HFFc6 (cell line): ENCODE data around the gene NFIA. TPM values are rescaled to one million over a fixed set of nuclear protein-coding genes. Genes with fewer than 3 reads are reported as not detected.

Experiments used
- DNase-seq: peaks from one replicate; pipeline ENCODE4 v3.0.0-alpha.2; 2018
- H3K27ac Mint-ChIP-seq: 2 replicates; pipeline ENCODE4 v1.8.0; 2020; ENCODE audit warnings: mild to moderate bottlenecking, mixed read lengths
- H3K27me3 Mint-ChIP-seq: 2 replicates; pipeline ENCODE4 v1.8.0; 2021; ENCODE audit warnings: mild to moderate bottlenecking, moderate library complexity, mixed read lengths; ENCODE audit not compliant: insufficient read depth
- H3K36me3 Mint-ChIP-seq: 2 replicates; pipeline ENCODE4 v1.8.0; 2021; ENCODE audit warnings: low read depth, mixed read lengths
- H3K4me1 Mint-ChIP-seq: 2 replicates; pipeline ENCODE4 v1.8.0; 2020; ENCODE audit warnings: low read depth, mixed read lengths
- H3K4me3 Mint-ChIP-seq: 2 replicates; pipeline ENCODE4 v1.8.0; 2020; ENCODE audit warnings: mild to moderate bottlenecking, moderate library complexity, mixed read lengths
- H3K9me3 Mint-ChIP-seq: 2 replicates; pipeline ENCODE4 v1.8.0; 2020; ENCODE audit warnings: mild to moderate bottlenecking, mixed read lengths
- CTCF ChIP-seq: fragments of 200-600 bp; sonication (generic); IDR thresholded peaks from 2 replicates; pipeline ENCODE4 v1.5.0; 2021; ENCODE audit warnings: antibody characterized with exemption, mild to moderate bottlenecking
- total RNA-seq, 6 experiments: library from RNA; stranded (reverse); fragmentation: NEBNext Ultra II Directional; extraction: Animal tissue kit (Norgen Biotek cat#: 25700); gene quantifications; 2 replicates in 1 of 6; 3 replicates in 5 of 6; pipeline ENCODE4 v1.2.3, GENCODE V29; 2021

Gene NFIA
- total RNA-seq, 6 experiments from 2014 or later = 8.5 to 11.3 (median 10.4) TPM

DNA sequence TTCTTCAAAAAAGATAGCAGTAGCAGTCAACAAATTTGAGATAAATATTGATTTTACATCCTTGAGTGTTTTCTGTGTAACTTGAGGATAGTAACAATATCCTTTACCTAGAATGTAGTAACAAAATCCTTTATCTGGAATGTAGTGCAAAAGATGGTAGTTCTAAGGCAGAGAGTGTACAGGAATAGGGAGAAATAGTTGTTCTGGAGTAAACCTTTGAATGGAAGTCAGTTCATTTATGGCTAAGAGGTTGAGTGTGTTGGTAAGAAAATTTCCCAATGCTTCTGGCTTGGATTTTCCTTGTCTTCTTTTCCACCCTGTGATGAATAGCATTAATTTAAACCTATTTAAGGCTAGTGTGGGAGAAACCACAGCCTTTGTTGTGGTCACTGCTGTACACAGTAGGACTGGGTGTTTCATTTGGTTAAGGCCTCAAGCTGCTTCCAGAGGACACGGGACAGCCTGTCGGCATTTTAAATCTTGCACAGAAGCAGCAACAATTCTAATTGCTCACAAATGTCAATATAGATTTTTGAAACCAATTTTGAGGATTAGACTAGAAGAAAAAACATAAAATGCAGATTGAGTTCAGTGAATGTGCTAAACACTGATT is 11.3 kb downstream of the NFIA start:
- peaks cover 34% of the 10 kb centered on the region for H3K4me1 Mint-ChIP-seq
- DNase-seq = no peak
- no peaks in the 10 kb centered on the region for H3K27me3 Mint-ChIP-seq
- H3K9me3 Mint-ChIP-seq = no peaks in the 10 kb centered on the region
- TF ChIP-seq CTCF = no peak
- peak overlapping the region; percentile 66 for H3K27ac Mint-ChIP-seq
- H3K36me3 Mint-ChIP-seq = 0 out of 2 replicates have a peak, but pooled peaks cover 8% of the 10 kb centered on the region
- H3K4me3 Mint-ChIP-seq = peak overlapping the region; percentile 78

DNA sequence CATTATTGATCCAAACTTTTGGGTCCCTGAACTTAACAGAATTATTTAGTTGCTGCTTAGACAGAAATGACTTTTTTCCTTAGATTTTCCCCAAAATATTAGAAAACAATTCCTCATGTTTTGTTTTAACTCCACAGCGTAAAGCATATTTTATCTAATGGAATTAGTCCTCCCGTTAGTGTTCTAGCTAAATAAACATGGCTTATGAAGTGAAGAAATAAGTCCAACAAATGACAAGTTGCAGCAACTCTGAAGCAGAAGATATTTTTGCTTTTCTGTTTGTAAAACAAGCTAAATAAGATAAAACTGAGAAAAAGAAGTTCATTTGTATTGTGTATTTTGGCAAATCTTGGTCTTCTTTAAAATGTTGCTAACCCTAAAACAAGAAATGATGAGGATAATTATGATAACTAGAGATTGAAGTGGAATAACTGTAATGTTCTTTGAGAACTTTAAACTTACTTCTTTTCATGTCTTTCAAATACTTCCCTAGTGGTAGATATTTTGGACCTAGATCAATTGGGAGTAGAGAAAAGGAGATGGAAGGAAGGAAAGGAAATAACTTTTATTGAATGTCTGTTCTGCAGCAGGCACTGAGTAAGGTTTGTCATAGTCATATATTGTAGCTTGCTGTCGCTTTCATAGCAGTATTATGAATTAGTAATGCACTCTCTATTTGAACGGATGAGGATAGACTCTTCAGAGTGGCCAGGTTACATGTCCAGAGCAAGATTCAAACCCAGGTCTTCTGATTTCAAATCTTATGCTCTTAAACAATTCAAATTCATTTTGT is 12.5 kb downstream of the NFIA start:
- H3K4me1 Mint-ChIP-seq = peaks cover 34% of the 10 kb centered on the region
- H3K4me3 Mint-ChIP-seq = peak overlapping the region; percentile 78
- DNase-seq = no peak
- 0 out of 2 replicates have a peak, but pooled peaks cover 5% of the 10 kb centered on the region for H3K36me3 Mint-ChIP-seq
- no peak for TF ChIP-seq CTCF
- no peaks in the 10 kb centered on the region for H3K9me3 Mint-ChIP-seq
- no peak overlapping the region; the same call in 1 of the 2 replicates for H3K27ac Mint-ChIP-seq
- no peaks in the 10 kb centered on the region for H3K27me3 Mint-ChIP-seq

DNA sequence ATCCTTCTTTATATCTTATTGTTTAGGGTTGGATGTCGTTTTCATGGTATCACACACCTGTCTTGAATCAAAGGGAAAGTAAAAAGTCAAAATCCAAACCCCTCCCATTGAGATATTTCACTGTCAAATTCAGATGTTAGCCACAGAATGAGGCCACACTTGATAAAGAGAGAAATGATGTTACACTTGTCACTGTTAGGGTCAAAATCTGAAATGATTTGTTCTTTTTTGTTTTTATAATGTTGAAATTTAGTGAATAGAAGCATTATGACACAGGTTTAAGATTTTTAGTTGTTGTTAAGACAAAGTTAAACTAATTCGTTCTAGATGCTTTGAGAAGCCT is 13.1 kb downstream of the NFIA start:
- H3K4me1 Mint-ChIP-seq = peaks cover 34% of the 10 kb centered on the region
- H3K27ac Mint-ChIP-seq = no peak overlapping the region
- 0 out of 2 replicates have a peak, but pooled peaks cover 5% of the 10 kb centered on the region for H3K36me3 Mint-ChIP-seq

DNA sequence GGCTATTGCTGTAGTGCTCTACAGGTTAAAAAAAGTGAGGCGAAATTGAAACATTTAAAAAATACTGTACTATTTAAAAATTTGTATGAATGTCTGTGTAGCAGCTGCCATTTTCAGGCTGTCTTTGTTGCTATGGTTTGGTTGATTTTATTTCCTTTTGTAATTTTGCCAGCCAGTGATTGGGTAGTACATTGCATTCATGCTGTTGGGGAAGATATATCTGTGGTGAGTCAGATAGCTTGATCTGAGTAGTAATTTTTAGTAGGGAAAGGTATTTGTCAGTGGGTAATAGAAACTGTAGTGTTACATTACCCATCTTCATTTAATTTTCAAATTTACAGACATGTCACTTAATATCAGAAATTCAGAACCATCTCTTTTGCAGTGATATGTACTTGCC is 15.0 kb downstream of the NFIA start:
- H3K36me3 Mint-ChIP-seq = no peaks in the 10 kb centered on the region
- H3K27ac Mint-ChIP-seq = peak overlapping the region; percentile 40; the same call in 1 of the 2 replicates
- no peak overlapping the region for H3K4me3 Mint-ChIP-seq
- DNase-seq = peak; percentile 85
- TF ChIP-seq CTCF = no peak
- peaks cover 34% of the 10 kb centered on the region for H3K4me1 Mint-ChIP-seq
- H3K27me3 Mint-ChIP-seq = no peaks in the 10 kb centered on the region
- H3K9me3 Mint-ChIP-seq = no peaks in the 10 kb centered on the region

More for the DNA sequence above, 13.1 kb downstream of the NFIA start:
- DNase-seq = no peak
- H3K4me3 Mint-ChIP-seq = no peak overlapping the region
- H3K9me3 Mint-ChIP-seq = no peaks in the 10 kb centered on the region
- no peak for TF ChIP-seq CTCF
- H3K27me3 Mint-ChIP-seq = no peaks in the 10 kb centered on the region

GRCh38 chr1:61097722-61098121 is 15.4 kb downstream of the NFIA start:
- TF ChIP-seq CTCF = no peak
- H3K4me3 Mint-ChIP-seq = no peak overlapping the region
- H3K36me3 Mint-ChIP-seq = no peaks in the 10 kb centered on the region
- no peak for DNase-seq
- H3K9me3 Mint-ChIP-seq = no peaks in the 10 kb centered on the region
- peak overlapping the region; percentile 40; the same call in 1 of the 2 replicates for H3K27ac Mint-ChIP-seq
- H3K4me1 Mint-ChIP-seq = peaks cover 34% of the 10 kb centered on the region
- H3K27me3 Mint-ChIP-seq = no peaks in the 10 kb centered on the region
